C4-2B (cell line): ENCODE measurements around the gene TGM4.
A peak's percentile ranks its signal among the peaks of the same experiment; 100 is the strongest.

Source experiments
- H3K27ac ChIP-seq: fragments of 450-650 bp; 2 replicates; pipeline ENCODE4 v1.5.1; 2017
- ZFX ChIP-seq: fragments of 450-650 bp; IDR thresholded peaks from 2 replicates; pipeline ENCODE4 v1.6.1; 2017
- TF ChIP-seq, protein P1 (sequence below): fragments of 450-650 bp; conservative IDR thresholded peaks from 2 replicates; pipeline ENCODE4 v1.5.1; 2017; ENCODE audit warnings: mild to moderate bottlenecking

Gene TGM4

DNA sequence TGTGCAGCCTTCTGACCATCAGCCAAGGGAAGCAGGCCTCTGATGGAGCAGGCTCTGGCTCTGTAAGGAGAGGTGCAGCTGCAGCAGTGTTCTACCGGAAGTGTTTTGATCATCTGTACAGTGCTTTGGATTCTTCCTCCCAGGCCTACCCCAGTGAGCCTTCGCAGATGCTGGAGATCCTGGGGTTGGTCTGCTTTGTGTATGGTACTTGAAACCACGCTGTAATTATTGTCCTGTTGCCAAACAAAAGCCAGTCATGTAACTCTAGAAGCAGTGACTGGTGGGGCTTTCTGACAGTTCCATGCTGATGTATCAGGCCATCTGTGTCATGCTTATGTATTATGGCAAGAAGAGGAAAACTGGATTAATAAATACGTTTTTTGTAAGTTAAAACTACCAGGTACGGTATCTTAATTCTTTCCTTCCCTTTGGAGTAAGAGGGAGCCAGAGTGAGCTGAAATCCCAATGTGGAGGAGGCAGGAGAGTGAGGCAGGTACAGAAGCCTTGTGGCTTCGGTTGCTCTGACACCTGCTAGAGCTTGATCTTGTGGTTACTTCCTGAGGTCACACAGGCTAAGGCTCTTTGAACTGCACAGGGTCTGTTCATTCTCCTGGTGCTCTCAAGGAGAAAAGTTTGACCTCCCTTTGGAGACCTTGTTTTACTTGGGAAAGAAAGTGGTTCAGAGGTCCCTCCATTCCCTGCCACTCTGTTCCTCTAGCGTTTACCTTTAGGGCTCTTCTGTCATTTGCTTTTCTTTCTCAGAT lies 9.0 kb upstream of the TGM4 start:
- H3K27ac ChIP-seq, result peak overlapping the region; percentile 96
- TF ChIP-seq, protein P1, sequence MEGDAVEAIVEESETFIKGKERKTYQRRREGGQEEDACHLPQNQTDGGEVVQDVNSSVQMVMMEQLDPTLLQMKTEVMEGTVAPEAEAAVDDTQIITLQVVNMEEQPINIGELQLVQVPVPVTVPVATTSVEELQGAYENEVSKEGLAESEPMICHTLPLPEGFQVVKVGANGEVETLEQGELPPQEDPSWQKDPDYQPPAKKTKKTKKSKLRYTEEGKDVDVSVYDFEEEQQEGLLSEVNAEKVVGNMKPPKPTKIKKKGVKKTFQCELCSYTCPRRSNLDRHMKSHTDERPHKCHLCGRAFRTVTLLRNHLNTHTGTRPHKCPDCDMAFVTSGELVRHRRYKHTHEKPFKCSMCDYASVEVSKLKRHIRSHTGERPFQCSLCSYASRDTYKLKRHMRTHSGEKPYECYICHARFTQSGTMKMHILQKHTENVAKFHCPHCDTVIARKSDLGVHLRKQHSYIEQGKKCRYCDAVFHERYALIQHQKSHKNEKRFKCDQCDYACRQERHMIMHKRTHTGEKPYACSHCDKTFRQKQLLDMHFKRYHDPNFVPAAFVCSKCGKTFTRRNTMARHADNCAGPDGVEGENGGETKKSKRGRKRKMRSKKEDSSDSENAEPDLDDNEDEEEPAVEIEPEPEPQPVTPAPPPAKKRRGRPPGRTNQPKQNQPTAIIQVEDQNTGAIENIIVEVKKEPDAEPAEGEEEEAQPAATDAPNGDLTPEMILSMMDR, result no peak
- TF ChIP-seq ZFX, result no peak

DNA sequence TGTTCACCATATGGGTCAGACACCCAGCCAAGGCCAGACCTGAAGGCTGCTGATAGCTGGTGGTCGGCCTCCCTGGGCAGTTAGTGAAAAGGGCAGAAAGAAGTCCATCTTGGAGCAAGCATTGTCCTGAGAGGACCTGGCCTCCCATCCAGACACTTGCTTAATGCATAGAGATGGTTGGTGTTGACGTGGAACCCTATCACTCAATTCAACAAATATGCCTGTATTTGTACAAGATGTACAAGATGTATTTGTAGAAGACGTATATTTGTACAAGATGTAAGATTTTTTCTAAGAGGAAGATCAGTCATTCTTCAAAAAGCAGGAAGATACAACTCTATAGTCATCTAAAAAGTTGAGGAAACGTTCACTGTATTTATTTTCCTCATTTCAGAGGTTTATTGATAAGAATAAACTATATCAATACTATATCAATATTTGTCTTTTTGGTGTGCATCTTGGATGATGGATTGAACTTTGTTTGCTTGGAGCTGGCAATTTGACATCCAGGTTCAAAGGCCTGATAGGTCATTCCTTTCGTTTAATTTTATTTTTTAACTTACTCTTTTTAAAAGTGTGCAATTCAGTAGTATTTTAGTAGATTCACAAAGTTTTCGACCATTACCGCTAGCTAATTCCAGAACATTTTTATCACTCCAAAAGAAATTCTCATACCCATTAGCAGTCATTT lies 6.8 kb upstream of the TGM4 start:
- TF ChIP-seq, protein P1, result no peak
- TF ChIP-seq ZFX, result no peak
- peak overlapping the region; percentile 96 for H3K27ac ChIP-seq

DNA sequence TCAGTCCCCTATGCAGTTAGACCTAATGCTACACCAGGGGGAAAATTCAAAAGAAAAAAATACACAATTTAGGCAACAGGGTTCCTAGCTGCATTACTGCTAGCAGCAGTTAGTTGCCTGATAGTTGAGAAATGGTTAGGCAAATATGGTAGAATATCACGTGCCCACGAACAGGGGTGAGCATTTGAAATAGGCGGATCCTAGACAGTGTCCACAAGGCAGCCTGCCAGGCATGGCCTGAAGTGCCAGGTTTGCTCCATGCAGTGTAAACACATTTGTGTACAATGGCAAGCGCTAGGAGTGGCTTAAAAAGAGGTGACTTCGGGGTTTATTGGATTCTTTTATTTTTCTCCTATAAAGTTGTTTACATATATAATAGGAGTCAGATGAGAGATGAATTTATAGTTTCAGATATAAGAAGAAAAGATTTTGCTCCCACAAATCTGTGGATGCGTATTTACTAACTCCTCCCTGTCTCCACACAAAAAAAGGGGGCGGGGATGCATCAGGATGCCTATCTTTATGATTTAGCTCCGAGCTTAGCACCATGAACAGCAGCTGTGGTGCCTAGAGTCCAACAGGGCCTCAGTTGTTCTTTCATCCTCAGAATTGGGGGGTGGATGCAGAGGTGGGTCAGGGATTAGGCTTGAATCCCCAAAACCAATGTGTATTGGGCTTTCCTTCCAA lies 3.9 kb upstream of the TGM4 start:
- TF ChIP-seq, protein P1, result no peak
- no peak for TF ChIP-seq ZFX
- H3K27ac ChIP-seq, result peak overlapping the region; percentile 98

DNA sequence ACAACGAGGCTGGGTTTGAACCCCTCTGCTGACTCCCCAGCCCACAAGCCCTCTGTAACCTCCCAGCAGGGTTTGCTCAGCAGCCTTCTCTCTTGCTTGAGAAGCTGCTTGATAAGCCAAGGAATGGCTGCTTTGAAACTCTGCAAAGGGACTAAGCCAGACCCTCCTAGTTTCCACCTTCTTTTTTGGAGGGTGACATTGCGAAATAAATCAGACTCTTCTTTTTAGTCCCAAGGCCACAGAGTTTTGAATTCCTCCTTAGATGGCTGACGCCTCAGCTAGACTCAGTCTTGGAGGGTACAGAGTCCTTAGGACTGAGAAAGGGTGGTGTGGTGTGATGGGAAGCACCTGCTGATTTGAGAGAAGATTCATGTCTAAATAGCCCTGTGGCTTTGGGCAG lies 1.2 kb downstream of the TGM4 start:
- TF ChIP-seq ZFX, result no peak
- TF ChIP-seq, protein P1, result no peak
- peak overlapping the region; percentile 9; the same call in 1 of the 2 replicates for H3K27ac ChIP-seq

DNA sequence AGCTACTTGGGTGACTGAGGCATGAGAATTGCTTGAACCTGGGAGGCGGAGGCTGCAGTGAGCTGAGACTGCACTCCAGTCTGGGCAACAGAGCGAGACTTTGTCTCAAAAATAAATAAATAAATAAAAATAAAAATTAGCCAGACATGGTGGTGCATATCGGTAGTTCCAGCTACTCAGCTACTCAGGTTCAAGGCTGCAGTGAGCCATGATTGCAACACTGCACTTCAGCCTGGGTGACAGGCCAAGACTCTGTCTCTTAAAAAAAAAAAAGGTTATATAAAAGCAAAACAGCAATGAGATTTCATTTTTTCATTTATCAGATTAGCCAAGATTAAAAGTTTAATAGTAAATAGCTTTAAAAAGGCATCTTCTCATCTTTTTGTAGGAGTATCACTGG lies 2.9 kb downstream of the TGM4 start:
- no peak for TF ChIP-seq ZFX
- TF ChIP-seq, protein P1, result no peak
- no peak overlapping the region for H3K27ac ChIP-seq

DNA sequence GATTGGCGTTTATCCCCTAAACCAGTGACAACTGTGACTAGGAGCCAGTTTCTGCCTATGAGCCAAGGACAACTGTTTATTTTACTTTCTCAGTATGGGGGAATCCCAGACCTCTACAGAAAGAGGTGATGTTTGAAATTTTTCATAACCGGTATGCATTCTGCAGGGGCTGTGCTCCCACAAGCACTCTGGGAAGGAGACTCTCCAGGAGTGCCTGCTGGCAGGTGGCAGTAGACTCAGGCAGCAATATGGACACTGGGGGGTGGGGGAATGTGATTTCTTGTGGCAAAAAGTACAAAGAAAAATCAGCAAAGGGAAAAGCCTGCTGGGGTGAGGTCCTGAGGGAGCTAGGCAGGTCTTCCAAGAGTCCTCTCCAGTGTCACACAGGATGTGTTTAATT lies 5.9 kb downstream of the TGM4 start:
- TF ChIP-seq, protein P1, result no peak
- TF ChIP-seq ZFX, result no peak

More for the DNA sequence above, 5.9 kb downstream of the TGM4 start:
- no peak overlapping the region for H3K27ac ChIP-seq
